ENCODE measurements around the gene PTPRN2.
"Not testable (repeated sequence)": the region's sequence is repeated elsewhere in the genome, so short reads cannot be mapped to it uniquely, and the experiment has no call there.

Gene PTPRN2

GRCh38 chr7:158527038-158527437 lies 60.6 kb downstream of the PTPRN2 start:
- H3K4me3 ChIP-seq (ENCODE audit: low read length), result no peak overlapping the region
- TF ChIP-seq CTCF (conservative IDR thresholded peaks at IDR 0.05; ENCODE audit: low read length), result no peak
- no peak for DNase-seq (ENCODE audit: low read depth)

- no peak for DNase-seq (ENCODE audit: low read depth)
- no peak overlapping the region for H3K4me3 ChIP-seq (ENCODE audit: low read length)
- no peak for TF ChIP-seq CTCF (conservative IDR thresholded peaks at IDR 0.05; ENCODE audit: low read length)
These were observed 61.1 kb downstream of the PTPRN2 start for GRCh38 chr7:158526531-158526930.

GRCh38 chr7:158525648-158526484 lies 61.8 kb downstream of the PTPRN2 start:
- H3K4me3 ChIP-seq (ENCODE audit: low read length), result no peak overlapping the region
- no peak for TF ChIP-seq CTCF (conservative IDR thresholded peaks at IDR 0.05; ENCODE audit: low read length)
- no peak for DNase-seq (ENCODE audit: low read depth)

GRCh38 chr7:158524749-158525635 lies 62.6 kb downstream of the PTPRN2 start:
- no peak overlapping the region for H3K4me3 ChIP-seq (ENCODE audit: low read length)
- no peak for DNase-seq (ENCODE audit: low read depth)
- no peak for TF ChIP-seq CTCF (conservative IDR thresholded peaks at IDR 0.05; ENCODE audit: low read length)

- DNase-seq (ENCODE audit: low read depth); H3K4me3 ChIP-seq (ENCODE audit: low read length): not testable (repeated sequence)
These were observed 63.3 kb downstream of the PTPRN2 start for GRCh38 chr7:158524286-158524685.

GRCh38 chr7:158523877-158524276 lies 63.7 kb downstream of the PTPRN2 start:
- DNase-seq (ENCODE audit: low read depth); H3K4me3 ChIP-seq (ENCODE audit: low read length): not testable (repeated sequence)

- DNase-seq (ENCODE audit: low read depth); H3K4me3 ChIP-seq (ENCODE audit: low read length): not testable (repeated sequence)
These were observed 64.3 kb downstream of the PTPRN2 start for GRCh38 chr7:158523165-158523856.

GRCh38 chr7:158521795-158522194 lies 65.8 kb downstream of the PTPRN2 start:
- not testable (repeated sequence) for DNase-seq (ENCODE audit: low read depth); H3K4me3 ChIP-seq (ENCODE audit: low read length)

GRCh38 chr7:158520825-158521224 lies 66.8 kb downstream of the PTPRN2 start:
- no peak overlapping the region for H3K4me3 ChIP-seq (ENCODE audit: low read length)
- TF ChIP-seq CTCF (conservative IDR thresholded peaks at IDR 0.05; ENCODE audit: low read length), result no peak
- DNase-seq (ENCODE audit: low read depth), result no peak

All from AG10803 (cell line).